ELR (cell line): ENCODE measurements around the gene LRCH1.

Experiments
- DNase-seq: peaks from one replicate; pipeline ENCODE4 v3.0.0-alpha.2; 2015; ENCODE audit warnings: low read depth

Gene LRCH1

DNA sequence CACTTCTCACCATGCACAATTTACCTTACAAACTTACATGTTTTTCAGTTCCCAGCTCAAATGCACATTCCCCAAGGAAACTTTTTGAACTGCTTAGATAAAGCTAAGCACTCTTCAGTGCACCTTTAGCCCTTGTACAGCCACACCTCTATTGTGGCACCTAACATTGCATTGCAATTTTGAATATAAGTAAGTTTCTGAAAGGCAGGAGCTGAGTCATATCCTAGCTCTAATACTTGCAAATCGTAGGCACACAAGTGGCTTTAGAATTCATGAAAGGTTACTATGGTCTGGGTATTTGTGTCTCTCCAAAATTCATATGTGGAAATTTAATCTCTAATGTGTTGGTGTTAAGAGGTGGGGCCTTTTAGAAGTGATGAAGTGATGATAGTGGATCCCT is 248.9 kb downstream of the LRCH1 start:
- peak; percentile 21 for DNase-seq
